ENCODE results near the gene DMBX1. TPM values are rescaled to one million over a fixed set of nuclear protein-coding genes. Genes with fewer than 3 reads are reported as not detected.

Gene DMBX1
- total RNA-seq, 1 experiment from 2014 or later, result 0.79 TPM

DNA sequence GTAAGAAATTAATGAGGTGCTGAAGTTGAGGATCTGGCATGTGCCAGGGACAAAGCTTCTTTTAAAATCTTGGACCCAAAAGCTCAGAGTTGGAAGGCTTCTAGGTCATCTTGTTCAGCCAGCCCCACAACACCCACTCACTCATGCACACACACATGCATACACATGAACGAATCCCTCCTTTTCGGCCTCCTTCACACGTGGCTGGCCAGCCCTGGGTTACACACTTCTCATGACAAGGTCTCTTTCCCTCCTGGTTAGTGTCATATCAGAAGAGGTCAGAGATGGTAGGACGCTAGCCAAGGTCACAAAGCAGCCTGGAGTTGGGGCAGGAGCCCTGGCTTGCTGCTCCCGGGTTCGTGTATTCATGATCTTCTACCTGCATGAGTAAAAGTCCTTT is 6.9 kb downstream of the DMBX1 start:
- no peaks in the 10 kb centered on the region for H3K9me2 ChIP-seq (ENCODE audit: insufficient read depth)
- TF ChIP-seq EZH2 (IDR thresholded peaks at IDR 0.05; ENCODE audit: low read depth), result no peak
- TF ChIP-seq CTCF (conservative IDR thresholded peaks at IDR 0.05), result no peak
- H3K9me3 ChIP-seq (ENCODE audit: insufficient read depth, low read depth), result no peaks in the 10 kb centered on the region
- ChIA-PET POLR2A (ENCODE audit: unreplicated experiment) (no interaction called here), CTCF (no interaction called here)
- H4K20me1 ChIP-seq (ENCODE audit: insufficient read depth), result no peaks in the 10 kb centered on the region
- H3K79me2 ChIP-seq (ENCODE audit: low read depth), result no peaks in the 10 kb centered on the region
- no peak for DNase-seq
- H3K27ac ChIP-seq, result no peak overlapping the region
- no peaks in the 10 kb centered on the region for H3F3A ChIP-seq (ENCODE audit: insufficient read depth, low read depth)
- intact Hi-C loops (cut with micrococcal nuclease; ENCODE audit: unreplicated experiment), result no loop called here
- H3K4me2 ChIP-seq, result no peak overlapping the region
- no peak overlapping the region for H3K4me3 ChIP-seq
- H3K4me1 ChIP-seq (replicated peaks; ENCODE audit: insufficient read depth), result no peaks in the 10 kb centered on the region
- BruUV-seq (replicated peaks), result no TSS peak
- H3K27me3 ChIP-seq (ENCODE audit: insufficient read depth, low read depth), result peaks cover 11% of the 10 kb centered on the region
- no peak overlapping the region for H2AFZ ChIP-seq
- no peaks in the 10 kb centered on the region for H3K36me3 ChIP-seq (ENCODE audit: low read depth)

DNA sequence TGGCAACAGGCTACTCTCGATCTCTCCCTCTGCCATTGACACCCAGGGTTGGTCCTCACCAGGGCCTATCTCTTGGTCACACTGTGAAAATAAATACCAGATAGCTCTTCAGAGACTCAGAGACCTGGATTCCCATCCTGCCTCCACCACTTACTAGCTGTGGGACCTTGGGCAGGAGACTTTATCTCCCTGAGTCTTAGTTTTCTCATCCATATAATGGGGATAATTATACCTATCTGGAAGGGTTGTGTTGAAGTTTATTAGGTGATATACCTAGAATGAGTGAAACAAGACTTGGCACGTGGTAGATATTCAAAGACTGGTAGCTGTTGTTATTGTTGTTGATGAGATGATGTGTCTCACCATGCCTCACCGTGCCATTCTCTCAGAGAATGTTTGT is 7.4 kb downstream of the DMBX1 start:
- Histone ChIP-seq H3K36me3 (ENCODE audit: low read depth) (no peaks in the 10 kb centered on the region), H3K9me2 (ENCODE audit: insufficient read depth) (no peaks in the 10 kb centered on the region), H2AFZ (no peak overlapping the region), H3K9me3 (ENCODE audit: insufficient read depth, low read depth) (no peaks in the 10 kb centered on the region), H3K79me2 (ENCODE audit: low read depth) (no peaks in the 10 kb centered on the region), H3K27me3 (ENCODE audit: insufficient read depth, low read depth) (peaks cover 11% of the 10 kb centered on the region), H4K20me1 (ENCODE audit: insufficient read depth) (no peaks in the 10 kb centered on the region), H3F3A (ENCODE audit: insufficient read depth, low read depth) (no peaks in the 10 kb centered on the region), H3K27ac (no peak overlapping the region), H3K4me3 (no peak overlapping the region), H3K4me1 (replicated peaks; ENCODE audit: insufficient read depth) (no peaks in the 10 kb centered on the region), H3K4me2 (no peak overlapping the region)
- ChIA-PET POLR2A (ENCODE audit: unreplicated experiment) (no interaction called here), CTCF (interaction anchor here (0.6 kb wide), 1 partner anchor 38 kb away, joined by 3 read pairs; a partner anchor contains a TSS)
- BruUV-seq (replicated peaks), result no TSS peak
- no peak for TF ChIP-seq CTCF (conservative IDR thresholded peaks at IDR 0.05)
- no peak for TF ChIP-seq EZH2 (IDR thresholded peaks at IDR 0.05; ENCODE audit: low read depth)
- DNase-seq, result no peak
- intact Hi-C loops (cut with micrococcal nuclease; ENCODE audit: unreplicated experiment), result no loop called here

DNA sequence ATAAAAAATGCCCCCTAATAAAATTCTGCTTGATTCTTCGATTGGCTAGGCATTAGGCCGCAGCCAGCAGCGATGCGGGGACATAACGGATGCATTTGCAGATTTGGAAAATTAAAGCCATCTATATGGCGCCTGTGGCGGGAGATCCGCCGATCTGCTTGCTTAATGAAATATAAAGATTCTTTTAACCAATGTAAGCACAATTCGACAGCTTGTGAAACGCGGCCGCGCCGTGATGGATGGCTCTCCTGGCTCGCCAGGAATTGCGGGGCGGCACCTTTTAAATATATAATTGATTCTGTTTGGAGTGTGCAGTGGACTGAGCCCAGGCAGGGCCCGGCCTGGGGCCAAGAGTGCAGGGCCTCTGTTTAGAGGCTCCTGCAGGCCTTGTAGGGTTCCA is 8.0 kb downstream of the DMBX1 start:
- no peaks in the 10 kb centered on the region for H3K4me1 ChIP-seq (replicated peaks; ENCODE audit: insufficient read depth)
- H3K4me3 ChIP-seq, result no peak overlapping the region
- H3K4me2 ChIP-seq, result no peak overlapping the region
- DNase-seq, result no peak
- no peaks in the 10 kb centered on the region for H3K36me3 ChIP-seq (ENCODE audit: low read depth)
- intact Hi-C loops (cut with micrococcal nuclease; ENCODE audit: unreplicated experiment), result no loop called here
- no TSS peak for BruUV-seq (replicated peaks)
- ChIA-PET CTCF (interaction anchor here (0.6 kb wide), 1 partner anchor 38 kb away, joined by 3 read pairs; a partner anchor contains a TSS), POLR2A (ENCODE audit: unreplicated experiment) (no interaction called here)
- no peak overlapping the region for H2AFZ ChIP-seq
- TF ChIP-seq CTCF (conservative IDR thresholded peaks at IDR 0.05) (no peak), EZH2 (IDR thresholded peaks at IDR 0.05; ENCODE audit: low read depth) (no peak)
- no peaks in the 10 kb centered on the region for H3K79me2 ChIP-seq (ENCODE audit: low read depth)
- H3K27me3 ChIP-seq (ENCODE audit: insufficient read depth, low read depth), result peaks cover 8% of the 10 kb centered on the region
- no peaks in the 10 kb centered on the region for H3K9me3 ChIP-seq (ENCODE audit: insufficient read depth, low read depth)
- no peaks in the 10 kb centered on the region for H4K20me1 ChIP-seq (ENCODE audit: insufficient read depth)
- no peak overlapping the region for H3K27ac ChIP-seq
- H3F3A ChIP-seq (ENCODE audit: insufficient read depth, low read depth), result no peaks in the 10 kb centered on the region
- H3K9me2 ChIP-seq (ENCODE audit: insufficient read depth), result no peaks in the 10 kb centered on the region
